Liver (tissue), 9 donors: Measurements from ENCODE around the gene OGDHL. TPM values are rescaled to one million over a fixed set of nuclear protein-coding genes. Genes with fewer than 3 reads are reported as not detected.

ENCODE experiments used
- DNase-seq: peaks from one replicate; pipeline ENCODE4 v3.0.0-alpha.2; 2017; ENCODE audit warnings: low spot score
- H3K27ac ChIP-seq, 2 donors: one replicate each; pipeline ENCODE4 v1.7.0; 2013; ENCODE audit warnings: inconsistent platforms in 2 of 2, low read length in 2 of 2, control low read depth in 1 of 2, low read depth in 1 of 2, mild to moderate bottlenecking in 1 of 2
- H3K27me3 ChIP-seq, 4 donors: one replicate each; pipeline versions ENCODE4 v1.6.1 to v1.7.0; 2013; ENCODE audit warnings: low read length in 3 of 4, inconsistent platforms in 1 of 4, mild to moderate bottlenecking in 1 of 4, moderate library complexity in 1 of 4; ENCODE audit not compliant: control insufficient read depth in 4 of 4, insufficient read depth in 4 of 4
- H3K36me3 ChIP-seq, 4 donors: one replicate each; pipeline versions ENCODE4 v1.6.1 to v1.7.0; 2013; ENCODE audit warnings: low read length in 3 of 4, mild to moderate bottlenecking in 3 of 4, low read depth in 1 of 4, moderate library complexity in 1 of 4; ENCODE audit not compliant: control insufficient read depth in 4 of 4, insufficient read depth in 3 of 4
- H3K4me1 ChIP-seq, 4 donors: one replicate each; pipeline versions ENCODE4 v1.6.1 to v1.7.0; 2013; ENCODE audit warnings: low read length in 3 of 4, mild to moderate bottlenecking in 3 of 4, moderate library complexity in 1 of 4; ENCODE audit not compliant: control insufficient read depth in 4 of 4, insufficient read depth in 4 of 4
- H3K4me3 ChIP-seq, 3 donors: one replicate each; pipeline versions ENCODE4 v1.6.1 to v1.7.0; 2013; ENCODE audit warnings: low read length in 3 of 3, control low read depth in 1 of 3, low read depth in 1 of 3, mild to moderate bottlenecking in 1 of 3
- H3K9ac ChIP-seq, 2 donors: one replicate each; pipeline ENCODE4 v1.7.0; 2013; ENCODE audit warnings: low read length in 2 of 2, mild to moderate bottlenecking in 2 of 2, moderate library complexity in 2 of 2, control low read depth in 1 of 2, low read depth in 1 of 2
- H3K9me3 ChIP-seq, 4 donors: one replicate each; pipeline versions ENCODE4 v1.6.1 to v1.7.0; 2013; ENCODE audit warnings: low read length in 3 of 4; ENCODE audit not compliant: control insufficient read depth in 4 of 4
- EGR1 ChIP-seq, 2 donors: IDR thresholded peaks; 2 replicates each; pipeline ENCODE4 v1.6.1; 2016 to 2018; ENCODE audit warnings: antibody characterized with exemption in 2 of 2, low read depth in 2 of 2
- FOXA1 ChIP-seq: IDR thresholded peaks from 2 replicates; pipeline ENCODE4 v1.6.1; 2016; ENCODE audit warnings: antibody characterized with exemption
- FOXA2 ChIP-seq: IDR thresholded peaks from 2 replicates; pipeline ENCODE4 v1.6.1; 2016; ENCODE audit warnings: antibody characterized with exemption
- HNF4A ChIP-seq, 2 donors: conservative IDR thresholded peaks; 2 replicates each; pipeline ENCODE4 v1.6.1; 2016; ENCODE audit warnings: antibody characterized with exemption in 2 of 2, mild to moderate bottlenecking in 2 of 2
- HNF4G ChIP-seq: IDR thresholded peaks from 2 replicates; pipeline ENCODE4 v1.6.1; 2016; ENCODE audit warnings: antibody characterized with exemption
- JUND ChIP-seq, 2 donors: IDR thresholded peaks; 2 replicates each; pipeline ENCODE4 v1.6.1; 2016; ENCODE audit warnings: antibody characterized with exemption in 2 of 2
- NR2F2 ChIP-seq: IDR thresholded peaks from 2 replicates; pipeline ENCODE4 v1.6.1; 2016; ENCODE audit warnings: antibody characterized with exemption
- RAD21 ChIP-seq, 2 donors: IDR thresholded peaks; 2 replicates each; pipeline ENCODE4 v1.6.1; 2016; ENCODE audit warnings: antibody characterized with exemption in 2 of 2, mild to moderate bottlenecking in 2 of 2
- RXRA ChIP-seq, 2 donors: IDR thresholded peaks; 2 replicates each; pipeline ENCODE4 v1.6.1; 2017 to 2018; ENCODE audit warnings: antibody characterized with exemption in 2 of 2, mild to moderate bottlenecking in 1 of 2
- SP1 ChIP-seq: IDR thresholded peaks from 2 replicates; pipeline ENCODE4 v1.6.1; 2018; ENCODE audit warnings: antibody characterized with exemption, mild to moderate bottlenecking
- TAF1 ChIP-seq: conservative IDR thresholded peaks from 2 replicates; pipeline ENCODE4 v1.6.1; 2016; ENCODE audit warnings: antibody characterized with exemption, mild to moderate bottlenecking
- WGBS: extraction: QIAGEN DNeasy Blood & Tissue Kit; methylation state at CpG from one replicate; pipeline ENCODE4 v1.1.7; 2013; 5-methylcytosine and 5-hydroxymethylcytosine counted together
- polyA plus RNA-seq, 2 donors: library from polyadenylated mRNA; stranded (reverse) in 1 of 2; unstranded in 1 of 2; fragments of 200-250 nt in 1 of 2; fragments of >200 nt in 1 of 2; fragmentation: Nextera tagmentation in 1 of 2; extraction: Ambion mirVana in 1 of 2; gene quantifications; one replicate each; pipeline versions ENCODE4 v1.2.1 to v1.2.3, GENCODE V29; 2013 to 2015
- total RNA-seq, 2 donors: library from RNA; depleted of rRNA; stranded (reverse); fragments of >200 nt; gene quantifications; one replicate each; pipeline ENCODE4 v1.2.3, GENCODE V29; 2014
- TF ChIP-seq, protein P1 (sequence below): fragments of 150-350 bp; IDR thresholded peaks from 2 replicates; pipeline ENCODE4 v1.5.1; 2017; ENCODE audit warnings: improper control_type of control experiment, low read depth, low read length; ENCODE audit not compliant: missing input control
- TF ChIP-seq, protein P2 (sequence below): IDR thresholded peaks from 2 replicates; pipeline ENCODE4 v1.6.1; 2016; ENCODE audit warnings: antibody characterized with exemption, mild to moderate bottlenecking
- donor health status: healthy.
- donor health status: healthy.
- donor health status: healthy.
- donor health status: healthy.
- donor health status: healthy.

Gene OGDHL
- total and polyA plus RNA-seq, 4 donors, result 5.2 to 67.9 (median 49.7) TPM

GRCh38 chr10:49698679-49699078, 63.4 kb downstream of the OGDHL start:
- Histone ChIP-seq H3K4me3 (no peak overlapping the region), H3K4me1 (no peaks in the 10 kb centered on the region), H3K9ac (no peak overlapping the region), H3K27ac (no peak overlapping the region), H3K27me3 (no peaks in the 10 kb centered on the region), H3K9me3 (no peaks in the 10 kb centered on the region), H3K36me3 (no peaks in the 10 kb centered on the region)
- WGBS, result 78% methylated on average over 9 of the region's 9 CpGs
- DNase-seq, result no peak
- TF ChIP-seq NR2F2 (no peak), FOXA2 (no peak), SP1 (no peak), TAF1 (no peak), HNF4A (conservative IDR thresholded peaks at IDR 0.05) (no peak)
- TF ChIP-seq, protein P1, sequence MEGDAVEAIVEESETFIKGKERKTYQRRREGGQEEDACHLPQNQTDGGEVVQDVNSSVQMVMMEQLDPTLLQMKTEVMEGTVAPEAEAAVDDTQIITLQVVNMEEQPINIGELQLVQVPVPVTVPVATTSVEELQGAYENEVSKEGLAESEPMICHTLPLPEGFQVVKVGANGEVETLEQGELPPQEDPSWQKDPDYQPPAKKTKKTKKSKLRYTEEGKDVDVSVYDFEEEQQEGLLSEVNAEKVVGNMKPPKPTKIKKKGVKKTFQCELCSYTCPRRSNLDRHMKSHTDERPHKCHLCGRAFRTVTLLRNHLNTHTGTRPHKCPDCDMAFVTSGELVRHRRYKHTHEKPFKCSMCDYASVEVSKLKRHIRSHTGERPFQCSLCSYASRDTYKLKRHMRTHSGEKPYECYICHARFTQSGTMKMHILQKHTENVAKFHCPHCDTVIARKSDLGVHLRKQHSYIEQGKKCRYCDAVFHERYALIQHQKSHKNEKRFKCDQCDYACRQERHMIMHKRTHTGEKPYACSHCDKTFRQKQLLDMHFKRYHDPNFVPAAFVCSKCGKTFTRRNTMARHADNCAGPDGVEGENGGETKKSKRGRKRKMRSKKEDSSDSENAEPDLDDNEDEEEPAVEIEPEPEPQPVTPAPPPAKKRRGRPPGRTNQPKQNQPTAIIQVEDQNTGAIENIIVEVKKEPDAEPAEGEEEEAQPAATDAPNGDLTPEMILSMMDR, result no peak

GRCh38 chr10:49696311-49696710, 65.8 kb downstream of the OGDHL start:
- Histone ChIP-seq H3K27ac (no peak overlapping the region), H3K4me1 (no peaks in the 10 kb centered on the region), H3K27me3 (peaks cover 0 to 5% (median 0%) of the 10 kb centered on the region in 4 donors), H3K9me3 (no peaks in the 10 kb centered on the region), H3K9ac (no peak overlapping the region), H3K4me3 (no peak overlapping the region), H3K36me3 (no peaks in the 10 kb centered on the region)
- WGBS, result 79% methylated on average over 7 of the region's 7 CpGs
- TF ChIP-seq SP1 (no peak), RXRA (IDR thresholded peaks at IDR 0.05) (no peak), HNF4A (conservative IDR thresholded peaks at IDR 0.05) (no peak), EGR1 (IDR thresholded peaks at IDR 0.05; ENCODE audit: low read depth in 2 of 2) (no peak), JUND (IDR thresholded peaks at IDR 0.05) (no peak), RAD21 (IDR thresholded peaks at IDR 0.05) (no peak), FOXA1 (no peak), NR2F2 (no peak), HNF4G (no peak), TAF1 (no peak)
- TF ChIP-seq, protein P1, result no peak
- TF ChIP-seq, protein P2, sequence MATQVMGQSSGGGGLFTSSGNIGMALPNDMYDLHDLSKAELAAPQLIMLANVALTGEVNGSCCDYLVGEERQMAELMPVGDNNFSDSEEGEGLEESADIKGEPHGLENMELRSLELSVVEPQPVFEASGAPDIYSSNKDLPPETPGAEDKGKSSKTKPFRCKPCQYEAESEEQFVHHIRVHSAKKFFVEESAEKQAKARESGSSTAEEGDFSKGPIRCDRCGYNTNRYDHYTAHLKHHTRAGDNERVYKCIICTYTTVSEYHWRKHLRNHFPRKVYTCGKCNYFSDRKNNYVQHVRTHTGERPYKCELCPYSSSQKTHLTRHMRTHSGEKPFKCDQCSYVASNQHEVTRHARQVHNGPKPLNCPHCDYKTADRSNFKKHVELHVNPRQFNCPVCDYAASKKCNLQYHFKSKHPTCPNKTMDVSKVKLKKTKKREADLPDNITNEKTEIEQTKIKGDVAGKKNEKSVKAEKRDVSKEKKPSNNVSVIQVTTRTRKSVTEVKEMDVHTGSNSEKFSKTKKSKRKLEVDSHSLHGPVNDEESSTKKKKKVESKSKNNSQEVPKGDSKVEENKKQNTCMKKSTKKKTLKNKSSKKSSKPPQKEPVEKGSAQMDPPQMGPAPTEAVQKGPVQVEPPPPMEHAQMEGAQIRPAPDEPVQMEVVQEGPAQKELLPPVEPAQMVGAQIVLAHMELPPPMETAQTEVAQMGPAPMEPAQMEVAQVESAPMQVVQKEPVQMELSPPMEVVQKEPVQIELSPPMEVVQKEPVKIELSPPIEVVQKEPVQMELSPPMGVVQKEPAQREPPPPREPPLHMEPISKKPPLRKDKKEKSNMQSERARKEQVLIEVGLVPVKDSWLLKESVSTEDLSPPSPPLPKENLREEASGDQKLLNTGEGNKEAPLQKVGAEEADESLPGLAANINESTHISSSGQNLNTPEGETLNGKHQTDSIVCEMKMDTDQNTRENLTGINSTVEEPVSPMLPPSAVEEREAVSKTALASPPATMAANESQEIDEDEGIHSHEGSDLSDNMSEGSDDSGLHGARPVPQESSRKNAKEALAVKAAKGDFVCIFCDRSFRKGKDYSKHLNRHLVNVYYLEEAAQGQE, result no peak
- DNase-seq, result no peak
